ENCODE measurements around the gene ELMO2.

Gene ELMO2

GRCh38 chr20:46334303-46334904, 72.0 kb downstream of the ELMO2 start:
- DNase-seq (ENCODE audit: low read depth in 2 of 3, low spot score in 2 of 3): no peak

- no peak for DNase-seq (ENCODE audit: low read depth in 2 of 3, low spot score in 2 of 3)
These were observed 73.0 kb downstream of the ELMO2 start for GRCh38 chr20:46333161-46333991.

- no peak for DNase-seq (ENCODE audit: low read depth in 2 of 3, low spot score in 2 of 3)
These were observed 73.8 kb downstream of the ELMO2 start for GRCh38 chr20:46332373-46333160.

- DNase-seq (ENCODE audit: low read depth in 2 of 3, low spot score in 2 of 3): no peak
These were observed 74.6 kb downstream of the ELMO2 start for GRCh38 chr20:46331611-46332361.

- no peak for DNase-seq (ENCODE audit: low read depth in 2 of 3, low spot score in 2 of 3)
These were observed 75.5 kb downstream of the ELMO2 start for GRCh38 chr20:46330831-46331371.

GRCh38 chr20:46330072-46330763, 76.2 kb downstream of the ELMO2 start:
- DNase-seq (ENCODE audit: low read depth in 2 of 3, low spot score in 2 of 3): no peak

GRCh38 chr20:46328200-46328882, 78.1 kb downstream of the ELMO2 start:
- DNase-seq (ENCODE audit: low read depth in 2 of 3, low spot score in 2 of 3): no peak

GRCh38 chr20:46327557-46327956, 78.9 kb downstream of the ELMO2 start:
- no peak for DNase-seq (ENCODE audit: low read depth in 2 of 3, low spot score in 2 of 3)

- DNase-seq (ENCODE audit: low read depth in 2 of 3, low spot score in 2 of 3): no peak
These were observed 80.6 kb downstream of the ELMO2 start for GRCh38 chr20:46325789-46326188.

GRCh38 chr20:46324960-46325703, 81.3 kb downstream of the ELMO2 start:
- no peak for DNase-seq (ENCODE audit: low read depth in 2 of 3, low spot score in 2 of 3)

GRCh38 chr20:46324379-46324778, 82.0 kb downstream of the ELMO2 start:
- DNase-seq (ENCODE audit: low read depth in 2 of 3, low spot score in 2 of 3): no peak

GRCh38 chr20:46323557-46323956, 82.9 kb downstream of the ELMO2 start:
- no peak for DNase-seq (ENCODE audit: low read depth in 2 of 3, low spot score in 2 of 3)

GRCh38 chr20:46322641-46323040, 83.8 kb downstream of the ELMO2 start:
- no peak for DNase-seq (ENCODE audit: low read depth in 2 of 3, low spot score in 2 of 3)

GRCh38 chr20:46317685-46318177, 88.7 kb downstream of the ELMO2 start:
- no peak for DNase-seq (ENCODE audit: low read depth in 2 of 3, low spot score in 2 of 3)

GRCh38 chr20:46316984-46317684, 89.3 kb downstream of the ELMO2 start:
- DNase-seq (ENCODE audit: low read depth in 2 of 3, low spot score in 2 of 3): no peak

Data from activated CD8-positive, alpha-beta memory T cell treated with anti-CD3 and anti-CD28 coated beads for 48 hours (primary cell).